HG03521 (cell line): ENCODE results near the gene SH3TC1.

Source experiments
- ATAC-seq: cut with Tn5 transposase; IDR thresholded peaks from one replicate; pipeline ENCODE4 v1.9.1; 2021; ENCODE audit warnings: mild to moderate bottlenecking, moderate library complexity; ENCODE audit not compliant: unreplicated experiment

SH3TC1 gene

GRCh38 chr4:8197521-8197920 lies 1.6 kb upstream of the SH3TC1 start:
- ATAC-seq = no peak

GRCh38 chr4:8198206-8198905 lies 734 bp upstream of the SH3TC1 start:
- no peak for ATAC-seq

DNA sequence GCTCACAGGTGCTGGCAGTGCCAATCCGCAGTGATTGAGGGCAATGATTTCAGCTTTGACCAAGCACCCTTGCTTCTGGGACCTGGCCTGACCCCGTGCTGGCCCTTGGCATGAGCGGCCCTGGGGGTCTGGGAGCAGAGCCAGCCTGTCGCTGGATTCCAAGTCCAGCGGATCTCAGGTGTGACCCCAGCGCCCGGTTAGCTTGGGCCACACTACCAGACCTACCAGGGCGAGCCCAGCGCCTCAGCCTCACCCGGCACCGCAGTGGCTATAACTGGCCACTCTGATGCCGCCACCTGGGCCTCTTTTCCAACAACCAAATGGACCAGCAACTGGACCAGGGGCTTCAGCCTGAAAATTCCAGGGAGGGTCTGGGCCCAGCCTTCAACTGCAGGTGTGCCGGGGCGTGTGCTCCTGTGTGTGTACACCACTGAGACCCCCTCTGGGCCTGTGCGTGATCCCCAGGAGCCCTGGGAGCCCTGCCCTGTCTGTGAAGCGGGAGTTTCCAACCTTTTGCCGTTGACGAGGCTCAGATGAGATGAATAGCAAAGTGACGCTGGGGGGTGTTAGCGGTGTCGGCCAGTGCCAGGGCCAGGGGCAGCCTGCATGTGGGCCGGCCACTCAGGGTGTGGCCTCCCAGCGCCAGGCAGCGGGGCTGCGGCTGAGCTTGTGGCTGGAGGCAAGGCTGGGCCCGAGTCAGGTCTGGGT lies 658 bp downstream of the SH3TC1 start:
- ATAC-seq = peak; percentile 7

DNA sequence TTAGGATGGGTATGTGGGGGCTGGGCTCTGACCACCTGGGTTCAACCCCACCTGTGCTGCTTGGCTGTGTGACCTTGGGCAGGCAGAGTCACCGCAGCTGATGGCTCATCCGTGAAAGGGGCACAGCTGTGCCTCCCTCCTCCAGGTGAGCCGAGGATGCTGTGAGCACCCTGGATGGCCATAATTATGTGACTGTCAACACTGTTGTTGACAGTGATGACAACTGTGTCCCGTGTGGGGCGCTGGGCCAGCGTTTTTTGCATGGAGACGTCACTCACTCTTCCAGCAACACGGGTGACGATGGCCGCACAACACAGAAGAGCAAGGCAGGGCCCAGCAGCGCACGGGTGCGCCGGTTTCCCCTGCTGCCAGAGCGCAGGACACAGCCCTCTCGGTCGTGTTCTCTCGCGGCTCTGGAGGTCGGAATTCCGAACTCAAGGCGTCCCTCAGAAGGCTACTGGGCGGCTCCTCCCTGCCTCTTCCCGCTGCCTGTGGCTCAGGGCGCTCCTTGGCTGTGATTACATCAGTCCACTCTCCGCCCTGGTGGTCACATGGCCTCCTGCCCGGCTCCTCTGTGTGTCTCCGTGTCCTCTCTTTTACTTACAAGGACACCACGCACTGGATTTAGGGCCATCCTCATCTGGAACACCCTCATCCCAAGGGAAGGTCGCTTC lies 1.3 kb downstream of the SH3TC1 start:
- peak; percentile 19 for ATAC-seq

DNA sequence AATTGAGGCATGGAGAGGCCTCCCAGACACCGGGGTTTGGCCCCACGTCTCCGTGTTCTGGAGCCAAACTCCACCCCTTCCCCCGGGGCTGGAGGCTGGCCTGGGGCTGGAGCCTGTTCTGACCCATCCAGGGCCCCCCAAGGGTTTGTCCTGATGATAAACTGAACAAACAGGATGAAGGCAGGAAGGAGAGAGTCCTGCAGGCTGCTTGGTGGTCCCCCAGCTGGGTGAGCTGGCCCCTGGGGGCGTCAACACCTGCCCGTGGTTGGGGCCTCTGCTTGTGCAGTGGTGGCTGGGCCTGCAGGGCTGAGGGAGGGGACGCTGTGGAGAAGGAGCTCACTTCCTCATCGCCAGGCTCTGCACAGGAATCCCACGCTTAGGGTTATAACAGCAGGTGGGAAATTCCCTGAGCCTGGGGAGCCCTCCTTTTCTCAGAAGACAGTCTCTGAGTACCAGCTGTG lies 2.3 kb downstream of the SH3TC1 start:
- peak; percentile 19 for ATAC-seq

DNA sequence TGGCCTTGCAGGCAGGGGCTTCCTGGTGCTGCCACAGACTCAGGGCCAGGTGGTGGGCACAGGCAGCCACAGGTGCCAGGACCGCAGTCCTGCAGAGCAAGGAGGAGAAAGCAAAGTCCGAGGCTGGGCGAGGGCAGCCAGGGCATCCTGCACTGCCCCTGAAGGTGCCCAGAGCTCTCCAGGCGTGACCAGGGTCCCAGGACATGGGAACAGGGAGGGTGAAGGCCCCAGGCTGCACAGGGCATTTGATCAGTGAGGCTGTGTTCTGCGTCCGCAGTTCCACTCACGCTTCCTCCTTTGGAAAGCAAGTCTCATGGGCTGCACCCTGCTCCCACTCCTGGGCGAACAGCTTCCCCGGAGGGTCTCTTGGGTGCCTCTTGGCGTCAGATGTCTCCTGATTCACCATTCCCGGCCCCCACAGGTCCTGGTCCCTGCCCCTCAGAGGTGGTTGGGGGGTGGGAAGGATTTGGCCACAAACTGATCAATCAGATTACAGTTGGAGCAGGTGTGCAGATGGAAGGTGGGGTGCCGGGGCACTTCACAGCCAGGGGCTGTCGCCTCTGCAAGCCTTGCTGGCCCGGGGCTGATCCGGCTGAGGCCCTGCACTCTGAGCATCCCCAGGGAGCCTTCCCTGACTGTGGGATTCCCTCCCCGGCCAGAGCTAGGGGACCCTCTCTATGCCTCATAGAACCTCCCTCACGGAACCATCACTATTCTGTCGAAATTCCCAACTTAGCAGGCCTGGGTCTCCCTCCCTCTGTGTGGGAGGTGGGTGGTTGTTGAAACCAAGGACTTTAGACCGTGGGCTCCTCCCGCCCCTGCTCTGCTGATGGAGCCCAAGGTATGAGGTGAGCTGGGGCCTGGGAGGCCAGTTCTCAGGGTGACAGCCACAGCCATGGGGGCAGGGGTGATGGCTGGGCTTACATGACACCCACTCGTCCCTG lies 3.3 kb downstream of the SH3TC1 start:
- no peak for ATAC-seq

- no peak for ATAC-seq
These were observed 3.9 kb downstream of the SH3TC1 start for GRCh38 chr4:8203052-8203401.

- no peak for ATAC-seq
These were observed 4.7 kb downstream of the SH3TC1 start for GRCh38 chr4:8203817-8204216.

DNA sequence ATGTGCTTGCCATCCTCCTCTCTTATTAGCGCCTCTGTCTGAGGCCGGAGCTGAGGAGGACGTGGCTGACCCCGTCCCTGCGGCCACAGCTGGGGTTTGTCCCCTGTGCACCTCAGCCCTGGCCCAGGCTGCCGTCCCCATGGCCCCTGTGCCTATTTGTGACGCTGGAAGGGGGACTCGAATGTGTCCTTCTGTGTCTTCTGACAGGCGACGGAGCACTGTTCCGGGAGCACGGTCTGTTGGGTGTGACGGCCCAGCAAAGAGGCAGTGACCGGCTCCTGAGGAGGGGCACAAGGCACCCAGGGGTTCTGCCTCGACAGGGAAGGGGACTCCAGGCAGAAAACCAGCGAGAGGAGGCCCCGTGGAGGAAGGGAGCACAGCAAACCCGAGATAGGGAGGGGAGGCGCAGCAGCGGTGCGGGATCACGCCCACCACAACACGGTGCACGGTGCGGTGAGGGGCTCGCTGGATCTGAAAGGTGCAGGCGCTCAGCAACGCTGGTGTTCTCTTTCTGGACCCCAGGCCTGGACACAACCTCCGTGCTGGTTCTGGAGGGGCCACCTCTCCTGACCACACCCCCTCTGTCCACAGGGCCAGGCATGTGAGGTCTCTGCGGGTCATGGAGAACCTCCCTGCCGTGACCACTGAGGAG lies 5.6 kb downstream of the SH3TC1 start:
- ATAC-seq = no peak

GRCh38 chr4:8205241-8205707 lies 6.2 kb downstream of the SH3TC1 start:
- no peak for ATAC-seq

DNA sequence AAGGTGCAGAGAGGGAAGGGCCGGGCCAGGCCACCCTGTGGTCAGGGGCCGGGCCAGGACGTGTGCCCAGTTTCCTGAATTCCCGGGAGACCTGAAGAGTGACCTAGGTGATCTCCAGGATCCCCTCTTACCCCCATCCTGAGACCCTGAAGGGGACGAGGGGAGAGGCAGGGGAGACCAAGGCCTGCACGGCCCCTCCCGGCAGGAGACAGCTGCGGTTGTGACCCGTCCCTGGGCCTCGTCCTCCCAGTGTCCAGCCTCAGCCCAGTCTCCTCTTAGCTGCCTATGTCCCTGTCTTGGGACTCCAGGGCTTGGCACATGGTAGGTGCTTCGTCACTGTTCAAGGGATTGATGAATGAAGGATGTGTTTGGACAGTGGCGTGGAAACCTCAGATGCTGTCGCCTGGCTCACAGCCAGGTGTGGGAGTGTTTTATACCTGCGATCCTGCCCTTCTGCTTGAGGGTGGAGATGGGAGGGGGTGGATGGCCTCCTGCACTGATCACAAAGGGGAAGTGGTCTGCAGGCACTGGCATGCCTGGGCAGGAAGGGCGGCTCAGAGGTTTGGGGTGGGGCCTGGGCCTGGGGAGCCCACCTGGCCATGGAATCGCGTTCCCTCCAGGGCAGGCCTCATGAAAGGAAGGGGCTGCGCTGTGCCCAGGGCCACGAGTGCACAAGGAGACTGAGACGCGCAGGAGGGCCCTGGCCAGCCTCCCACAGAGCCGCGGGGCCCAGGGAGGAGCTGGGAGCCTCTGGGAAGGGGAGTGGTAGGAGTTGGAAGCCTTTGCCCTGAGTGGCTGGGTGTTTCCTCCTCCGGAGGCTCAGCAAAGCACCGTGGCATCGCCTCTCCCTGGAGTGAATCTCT lies 6.9 kb downstream of the SH3TC1 start:
- ATAC-seq = no peak

DNA sequence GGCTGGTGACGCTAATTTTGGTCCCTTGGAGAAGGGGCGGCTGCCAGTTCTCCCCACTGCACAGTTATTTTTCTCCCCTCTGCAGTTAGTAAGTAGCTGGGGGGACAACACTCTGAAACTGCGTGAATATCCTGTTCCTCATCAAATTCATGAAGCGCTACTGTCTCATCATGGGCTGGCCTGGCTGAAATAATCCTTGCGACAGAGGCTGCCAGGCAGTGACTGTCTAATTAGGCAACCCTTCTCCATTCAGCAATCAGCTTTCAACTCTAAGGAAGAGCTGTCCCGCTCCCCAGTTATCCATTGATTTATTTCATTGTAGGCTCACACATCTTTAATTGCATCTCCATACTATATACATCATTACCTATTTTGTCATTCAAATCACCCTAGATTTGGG lies 8.2 kb downstream of the SH3TC1 start:
- no peak for ATAC-seq

DNA sequence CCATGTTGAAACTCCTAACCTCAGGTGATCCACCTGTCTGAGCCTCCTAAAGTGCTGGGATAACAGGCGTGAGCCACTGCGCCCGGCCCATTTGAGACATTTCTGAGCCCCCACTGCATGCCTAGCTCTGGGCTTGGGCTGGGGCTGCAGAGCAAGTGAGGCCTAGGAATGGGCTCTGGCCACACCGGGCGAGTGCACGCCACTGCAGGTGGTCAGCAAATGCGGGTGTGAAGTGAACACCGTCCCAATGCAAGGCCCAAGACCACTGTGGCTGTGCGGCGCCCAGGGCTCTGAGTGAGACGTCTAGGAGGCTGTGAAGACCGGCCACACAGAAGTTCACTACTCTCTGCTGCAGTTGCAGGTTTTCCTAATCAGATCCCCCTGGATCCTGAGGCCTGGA lies 9.5 kb downstream of the SH3TC1 start:
- ATAC-seq = no peak

GRCh38 chr4:8209181-8209874 lies 10.2 kb downstream of the SH3TC1 start:
- ATAC-seq = no peak

- no peak for ATAC-seq
These were observed 10.9 kb downstream of the SH3TC1 start for GRCh38 chr4:8210010-8210409.

DNA sequence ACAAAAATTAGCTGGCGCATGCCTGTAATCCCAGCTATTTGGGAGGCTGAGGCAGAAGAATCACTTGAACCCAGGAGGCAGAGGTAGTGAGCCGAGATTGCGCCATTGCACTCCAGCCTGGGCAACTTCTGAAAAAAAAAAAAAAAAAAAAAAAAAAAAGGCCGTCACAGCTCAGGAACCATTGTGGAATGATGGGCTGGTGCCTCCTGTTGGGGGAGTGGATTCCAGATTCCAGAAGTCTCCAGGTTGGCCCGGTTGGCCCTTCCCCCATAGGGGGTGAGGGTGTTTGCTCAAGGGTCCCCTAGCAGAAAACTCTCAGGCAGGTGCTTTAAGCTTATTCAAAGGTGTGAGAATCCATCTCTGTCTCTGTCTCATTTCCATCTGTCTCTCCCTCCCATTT lies 11.5 kb downstream of the SH3TC1 start:
- no peak for ATAC-seq

- ATAC-seq = no peak
These were observed 12.2 kb downstream of the SH3TC1 start for GRCh38 chr4:8211251-8211650.

- no peak for ATAC-seq
These were observed 12.9 kb downstream of the SH3TC1 start for GRCh38 chr4:8211737-8212581.
